ENCODE data around the gene UBE2F. TPM values are rescaled to one million over a fixed set of nuclear protein-coding genes. Genes with fewer than 3 reads are reported as not detected.

Gene UBE2F
- total RNA-seq, 5 donors from 2014 or later (not counting 1 experiment from before 2014, with no cell fraction given): 35.1 to 53.6 (median 37.3) TPM

DNA sequence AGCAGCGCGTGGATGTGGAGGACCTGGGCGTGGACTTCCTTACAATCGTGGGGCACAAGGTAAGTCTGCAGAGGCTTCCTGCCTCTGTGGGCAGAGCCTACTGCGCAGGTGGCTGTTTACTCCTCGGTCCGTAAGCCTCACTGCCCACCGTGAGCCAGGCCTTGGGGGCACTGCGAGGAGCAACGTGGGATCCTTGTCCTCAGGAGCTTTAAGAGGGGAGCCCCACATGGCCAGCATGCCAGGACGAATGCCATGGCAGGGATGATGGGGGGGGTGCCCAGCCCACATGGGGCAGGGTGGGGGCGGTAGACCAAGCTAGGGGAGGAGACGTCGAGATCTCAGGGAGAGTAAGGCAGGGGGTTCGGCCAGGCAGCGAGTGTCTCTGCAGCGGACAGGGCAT, 115.3 kb downstream of the UBE2F start:
- Mint-ChIP-seq H3K36me3 (peaks cover 71% of the 10 kb centered on the region), H3K27ac (no peak overlapping the region), H3K4me1 (peaks cover 3 to 6% (median 3%) of the 10 kb centered on the region in 3 donors), H3K4me3 (no peak overlapping the region), H3K9me3 (no peaks in the 10 kb centered on the region), H3K27me3 (no peaks in the 10 kb centered on the region)
- ATAC-seq (replicated peaks in 1 of 4) (no peak), DNase-seq (no peak)
- H3K4me3 ChIP-seq (ENCODE audit: control insufficient read depth in 1 of 2, extremely low read depth in 1 of 2, low read length in 1 of 2): no peak overlapping the region
- 95% methylated on average over 15 of the region's 17 CpGs for WGBS (ENCODE audit: insufficient coverage)
- peaks cover 3% of the 10 kb centered on the region for H3K9me3 ChIP-seq
- no peaks in the 10 kb centered on the region for H3K27me3 ChIP-seq (replicated peaks in 1 of 2; ENCODE audit: control insufficient read depth in 2 of 2, extremely low read depth in 1 of 2, insufficient read depth in 2 of 2, low read length in 1 of 2)
- no peak overlapping the region for H3K27ac ChIP-seq (ENCODE audit: low read length)
- H3K4me1 ChIP-seq (ENCODE audit: control insufficient read depth in 1 of 2, extremely low read depth in 1 of 2, insufficient read depth in 2 of 2, low read length in 2 of 2): no peaks in the 10 kb centered on the region
- ChIA-PET POLR2A (no interaction called here), CTCF (no interaction called here)
- peaks cover 12 to 48% of the 10 kb centered on the region in 2 donors for H3K36me3 ChIP-seq (ENCODE audit: control insufficient read depth in 2 of 2, extremely low read depth in 1 of 2, insufficient read depth in 1 of 2, low read length in 1 of 2)

DNA sequence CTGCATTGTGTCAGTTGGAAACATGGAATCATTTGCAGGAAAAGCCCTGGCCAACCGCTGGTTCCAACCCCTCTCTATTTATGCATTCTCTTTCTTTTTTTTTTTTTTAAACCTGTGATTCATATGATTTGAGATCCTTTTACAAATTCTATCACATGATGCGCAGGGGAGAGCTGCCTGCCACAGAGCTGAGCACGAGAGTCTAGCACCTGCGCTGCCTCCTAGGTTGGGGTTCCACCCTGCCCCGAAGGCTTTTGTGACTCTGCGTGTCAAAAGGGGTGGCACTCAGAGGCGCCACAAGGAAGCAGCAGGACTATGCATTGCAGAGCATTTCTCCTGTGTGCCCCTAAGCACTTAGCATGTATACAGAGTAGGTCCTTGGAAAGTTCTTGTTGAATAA, 116.0 kb downstream of the UBE2F start:
- ChIA-PET POLR2A (no interaction called here), CTCF (no interaction called here)
- H3K9me3 ChIP-seq: no peaks in the 10 kb centered on the region
- no peak overlapping the region for H3K4me3 ChIP-seq (ENCODE audit: control insufficient read depth in 1 of 2, extremely low read depth in 1 of 2, low read length in 1 of 2)
- H3K4me1 ChIP-seq (ENCODE audit: control insufficient read depth in 1 of 2, extremely low read depth in 1 of 2, insufficient read depth in 2 of 2, low read length in 2 of 2): no peaks in the 10 kb centered on the region
- Mint-ChIP-seq H3K27ac (no peak overlapping the region), H3K4me1 (peaks cover 5 to 8% (median 7%) of the 10 kb centered on the region in 3 donors), H3K4me3 (no peak overlapping the region), H3K27me3 (no peaks in the 10 kb centered on the region), H3K36me3 (peaks cover 66% of the 10 kb centered on the region), H3K9me3 (no peaks in the 10 kb centered on the region)
- H3K27me3 ChIP-seq (replicated peaks in 1 of 2; ENCODE audit: control insufficient read depth in 2 of 2, extremely low read depth in 1 of 2, insufficient read depth in 2 of 2, low read length in 1 of 2): no peaks in the 10 kb centered on the region
- DNase-seq (no peak), ATAC-seq (replicated peaks in 1 of 4) (no peak)
- H3K36me3 ChIP-seq (ENCODE audit: control insufficient read depth in 2 of 2, extremely low read depth in 1 of 2, insufficient read depth in 1 of 2, low read length in 1 of 2): peaks cover 6 to 42% of the 10 kb centered on the region in 2 donors
- 98% methylated on average over 7 of the region's 7 CpGs for WGBS (ENCODE audit: insufficient coverage)
- H3K27ac ChIP-seq (ENCODE audit: low read length): no peak overlapping the region

DNA sequence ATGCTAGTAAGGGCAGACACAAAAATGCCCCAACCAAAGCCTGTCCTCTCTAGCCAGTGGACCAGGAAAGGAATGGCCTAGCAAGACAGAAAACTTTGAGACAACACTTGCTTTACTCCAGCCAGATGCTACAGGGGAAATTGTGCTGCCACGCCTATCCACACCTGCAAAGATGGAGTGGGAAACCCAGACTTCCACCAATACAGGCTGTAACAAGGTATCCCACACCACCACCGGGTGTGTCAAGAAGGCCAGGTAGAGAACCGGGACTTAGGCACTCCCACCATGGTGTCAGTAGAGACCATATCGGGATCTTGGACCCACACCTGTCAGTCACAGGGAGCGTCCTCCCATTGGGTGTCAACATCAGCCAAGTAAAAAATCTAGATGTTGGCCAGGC, 117.1 kb downstream of the UBE2F start:
- H3K27me3 ChIP-seq (replicated peaks in 1 of 2; ENCODE audit: control insufficient read depth in 2 of 2, extremely low read depth in 1 of 2, insufficient read depth in 2 of 2, low read length in 1 of 2): no peaks in the 10 kb centered on the region
- ChIA-PET POLR2A (no interaction called here), CTCF (no interaction called here)
- peaks cover 6 to 40% of the 10 kb centered on the region in 2 donors for H3K36me3 ChIP-seq (ENCODE audit: control insufficient read depth in 2 of 2, extremely low read depth in 1 of 2, insufficient read depth in 1 of 2, low read length in 1 of 2)
- Mint-ChIP-seq H3K27ac (no peak overlapping the region), H3K36me3 (peaks cover 64% of the 10 kb centered on the region), H3K9me3 (no peaks in the 10 kb centered on the region), H3K4me1 (peaks cover 5 to 8% (median 7%) of the 10 kb centered on the region in 3 donors), H3K27me3 (no peaks in the 10 kb centered on the region), H3K4me3 (no peak overlapping the region)
- no peak overlapping the region for H3K4me3 ChIP-seq (ENCODE audit: control insufficient read depth in 1 of 2, extremely low read depth in 1 of 2, low read length in 1 of 2)
- no peak for DNase-seq
- H3K27ac ChIP-seq (ENCODE audit: low read length): no peak overlapping the region
- WGBS (ENCODE audit: insufficient coverage): 100% methylated on average over 1 of the region's 5 CpGs
- ATAC-seq (replicated peaks in 1 of 4): no peak
- H3K4me1 ChIP-seq (ENCODE audit: control insufficient read depth in 1 of 2, extremely low read depth in 1 of 2, insufficient read depth in 2 of 2, low read length in 2 of 2): no peaks in the 10 kb centered on the region
- H3K9me3 ChIP-seq: no peaks in the 10 kb centered on the region

DNA sequence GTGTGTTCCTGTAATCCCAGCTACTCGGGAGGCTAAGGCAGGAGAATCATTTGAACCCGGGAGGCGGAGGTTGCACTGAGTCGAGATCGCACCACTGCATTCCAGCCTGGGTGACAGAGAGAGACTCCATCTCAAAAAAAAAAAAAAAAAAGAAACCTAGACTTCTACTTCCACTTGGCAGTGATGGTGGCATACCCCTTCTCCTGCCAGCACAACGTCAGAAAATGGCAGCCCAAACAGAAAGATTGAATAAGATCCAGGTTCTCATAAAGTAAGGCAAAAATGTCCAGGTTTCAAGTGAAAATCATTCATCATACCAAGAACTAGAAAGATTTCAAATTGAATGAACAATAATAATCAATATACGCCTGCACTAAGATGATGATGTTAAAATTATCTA, 117.9 kb downstream of the UBE2F start:
- 83% methylated on average over 1 of the region's 7 CpGs for WGBS (ENCODE audit: insufficient coverage)
- CTCF ChIA-PET: no interaction called here
- H3K27ac Mint-ChIP-seq: no peak overlapping the region

DNA sequence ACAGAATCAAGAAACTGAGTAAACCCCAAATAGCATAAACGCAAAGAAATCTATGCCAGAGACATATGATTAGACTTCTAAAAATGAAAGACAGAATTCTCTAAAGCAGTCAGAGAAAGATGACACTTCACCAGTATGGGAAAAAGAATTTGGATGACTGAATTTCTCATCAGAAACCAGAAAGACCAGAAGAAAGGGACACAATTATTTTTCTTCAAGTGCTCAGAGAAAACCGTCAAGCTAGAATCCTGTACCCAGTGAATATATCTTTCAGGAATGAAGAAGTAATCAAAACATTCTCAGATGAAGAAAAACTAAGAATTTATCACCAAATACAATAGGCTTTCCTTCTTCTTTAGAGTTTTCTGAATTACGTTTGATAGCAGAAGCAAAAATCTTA, 119.1 kb downstream of the UBE2F start:
- peaks cover 6 to 33% of the 10 kb centered on the region in 2 donors for H3K36me3 ChIP-seq (ENCODE audit: control insufficient read depth in 2 of 2, extremely low read depth in 1 of 2, insufficient read depth in 1 of 2, low read length in 1 of 2)
- no peaks in the 10 kb centered on the region for H3K27me3 ChIP-seq (replicated peaks in 1 of 2; ENCODE audit: control insufficient read depth in 2 of 2, extremely low read depth in 1 of 2, insufficient read depth in 2 of 2, low read length in 1 of 2)
- Mint-ChIP-seq H3K9me3 (no peaks in the 10 kb centered on the region), H3K4me3 (no peak overlapping the region), H3K4me1 (peaks cover 5 to 8% (median 7%) of the 10 kb centered on the region in 3 donors), H3K27ac (no peak overlapping the region), H3K27me3 (no peaks in the 10 kb centered on the region), H3K36me3 (peaks cover 50% of the 10 kb centered on the region)
- POLR2A ChIA-PET: no interaction called here
- DNase-seq (no peak), ATAC-seq (replicated peaks in 1 of 4) (no peak)
- H3K4me3 ChIP-seq (ENCODE audit: control insufficient read depth in 1 of 2, extremely low read depth in 1 of 2, low read length in 1 of 2): no peak overlapping the region
- CTCF ChIA-PET: no interaction called here
- H3K9me3 ChIP-seq: no peaks in the 10 kb centered on the region
- H3K27ac ChIP-seq (ENCODE audit: low read length): no peak overlapping the region
- no CpG with 5 or more reads among the region's 3 CpGs for WGBS (ENCODE audit: insufficient coverage)
- no peaks in the 10 kb centered on the region for H3K4me1 ChIP-seq (ENCODE audit: control insufficient read depth in 1 of 2, extremely low read depth in 1 of 2, insufficient read depth in 2 of 2, low read length in 2 of 2)

More for the DNA sequence above, 117.9 kb downstream of the UBE2F start:
- POLR2A ChIA-PET: no interaction called here
- Histone ChIP-seq H3K27ac (ENCODE audit: low read length) (no peak overlapping the region), H3K27me3 (replicated peaks in 1 of 2; ENCODE audit: control insufficient read depth in 2 of 2, extremely low read depth in 1 of 2, insufficient read depth in 2 of 2, low read length in 1 of 2) (no peaks in the 10 kb centered on the region), H3K4me1 (ENCODE audit: control insufficient read depth in 1 of 2, extremely low read depth in 1 of 2, insufficient read depth in 2 of 2, low read length in 2 of 2) (no peaks in the 10 kb centered on the region), H3K4me3 (ENCODE audit: control insufficient read depth in 1 of 2, extremely low read depth in 1 of 2, low read length in 1 of 2) (no peak overlapping the region), H3K9me3 (no peaks in the 10 kb centered on the region), H3K36me3 (ENCODE audit: control insufficient read depth in 2 of 2, extremely low read depth in 1 of 2, insufficient read depth in 1 of 2, low read length in 1 of 2) (peaks cover 6 to 40% of the 10 kb centered on the region in 2 donors)
- peaks cover 58% of the 10 kb centered on the region for H3K36me3 Mint-ChIP-seq
- H3K9me3 Mint-ChIP-seq: no peaks in the 10 kb centered on the region
- no peak overlapping the region for H3K4me3 Mint-ChIP-seq
- ATAC-seq (replicated peaks in 1 of 4): no peak
- H3K4me1 Mint-ChIP-seq: peaks cover 5 to 8% (median 7%) of the 10 kb centered on the region in 3 donors
- no peak for DNase-seq
- H3K27me3 Mint-ChIP-seq: no peaks in the 10 kb centered on the region

DNA sequence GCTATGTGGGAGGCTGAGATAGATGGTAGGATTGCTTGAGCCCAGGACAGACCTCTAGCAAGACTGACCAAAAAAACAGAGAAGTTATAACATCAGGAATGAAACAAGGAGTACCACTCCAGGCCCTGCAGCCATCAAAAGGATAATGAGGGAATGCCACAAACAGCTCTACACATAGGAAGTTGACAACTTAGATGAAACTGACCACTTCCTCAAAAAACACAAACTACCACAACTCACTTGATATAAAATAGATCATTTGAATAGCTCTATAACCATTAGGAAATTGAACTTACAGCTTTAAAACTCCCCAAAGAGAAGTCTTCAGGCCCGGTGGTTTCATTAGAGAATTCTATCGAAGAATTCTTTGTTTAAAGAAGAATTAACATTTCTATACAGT, 120.4 kb downstream of the UBE2F start:
- H3K27me3 Mint-ChIP-seq: no peaks in the 10 kb centered on the region
- no peak overlapping the region for H3K27ac ChIP-seq (ENCODE audit: low read length)
- no peaks in the 10 kb centered on the region for H3K27me3 ChIP-seq (replicated peaks in 1 of 2; ENCODE audit: control insufficient read depth in 2 of 2, extremely low read depth in 1 of 2, insufficient read depth in 2 of 2, low read length in 1 of 2)
- peaks cover 5 to 8% (median 7%) of the 10 kb centered on the region in 3 donors for H3K4me1 Mint-ChIP-seq
- no peak for ATAC-seq (replicated peaks in 1 of 4)
- H3K9me3 ChIP-seq: no peaks in the 10 kb centered on the region
- H3K9me3 Mint-ChIP-seq: no peaks in the 10 kb centered on the region
- no peak for DNase-seq
- ChIA-PET CTCF (interaction anchor here in 1 of 2 donors (0.7 kb wide), 1 partner anchor 283 kb away, joined by 3 read pairs; no protein-coding TSS in a partner anchor), POLR2A (interaction anchor here in 1 of 2 donors (0.7 kb wide), 1 partner anchor 86 kb away, joined by 4 read pairs; no protein-coding TSS in a partner anchor)
- peaks cover 44% of the 10 kb centered on the region for H3K36me3 Mint-ChIP-seq
- H3K4me1 ChIP-seq (ENCODE audit: control insufficient read depth in 1 of 2, extremely low read depth in 1 of 2, insufficient read depth in 2 of 2, low read length in 2 of 2): no peaks in the 10 kb centered on the region
- no CpG with 5 or more reads among the region's 2 CpGs for WGBS (ENCODE audit: insufficient coverage)
- no peak overlapping the region for H3K27ac Mint-ChIP-seq
- H3K4me3 ChIP-seq (ENCODE audit: control insufficient read depth in 1 of 2, extremely low read depth in 1 of 2, low read length in 1 of 2): no peak overlapping the region
- no peak overlapping the region for H3K4me3 Mint-ChIP-seq
- peaks cover 6 to 22% of the 10 kb centered on the region in 2 donors for H3K36me3 ChIP-seq (ENCODE audit: control insufficient read depth in 2 of 2, extremely low read depth in 1 of 2, insufficient read depth in 1 of 2, low read length in 1 of 2)

DNA sequence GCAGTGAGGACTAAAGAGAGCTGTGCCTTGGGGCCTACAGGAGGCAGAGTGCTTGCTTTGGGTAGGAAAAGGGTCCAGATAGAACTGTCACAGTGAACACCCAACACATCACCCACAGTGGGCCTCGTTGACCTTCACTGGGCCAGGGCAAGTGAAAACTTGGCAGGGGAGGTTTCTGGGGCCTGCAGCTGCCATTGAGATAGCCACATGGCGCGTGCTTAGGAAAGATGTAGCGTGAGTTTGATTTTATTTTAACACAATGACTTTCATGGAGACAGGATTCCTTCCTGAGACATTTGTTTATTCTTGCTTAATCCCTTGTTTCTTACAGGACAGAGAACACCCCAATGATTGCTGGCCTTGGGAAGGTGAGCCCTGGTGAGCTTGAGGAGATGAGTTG, 124.1 kb downstream of the UBE2F start:
- Mint-ChIP-seq H3K4me3 (no peak overlapping the region), H3K9me3 (no peaks in the 10 kb centered on the region), H3K36me3 (peaks cover 22% of the 10 kb centered on the region), H3K27me3 (no peaks in the 10 kb centered on the region), H3K4me1 (peaks cover 5 to 7% (median 6%) of the 10 kb centered on the region in 3 donors), H3K27ac (no peak overlapping the region)
- ChIA-PET CTCF (no interaction called here), POLR2A (no interaction called here)
- no peak overlapping the region for H3K4me3 ChIP-seq (ENCODE audit: control insufficient read depth in 1 of 2, extremely low read depth in 1 of 2, low read length in 1 of 2)
- H3K36me3 ChIP-seq (ENCODE audit: control insufficient read depth in 2 of 2, extremely low read depth in 1 of 2, insufficient read depth in 1 of 2, low read length in 1 of 2): no peaks in the 10 kb centered on the region
- ATAC-seq (replicated peaks in 1 of 4) (no peak), DNase-seq (no peak)
- H3K4me1 ChIP-seq (ENCODE audit: control insufficient read depth in 1 of 2, extremely low read depth in 1 of 2, insufficient read depth in 2 of 2, low read length in 2 of 2): no peaks in the 10 kb centered on the region
- H3K27ac ChIP-seq (ENCODE audit: low read length): no peak overlapping the region
- WGBS (ENCODE audit: insufficient coverage): no CpG with 5 or more reads among the region's 4 CpGs
- H3K27me3 ChIP-seq (replicated peaks in 1 of 2; ENCODE audit: control insufficient read depth in 2 of 2, extremely low read depth in 1 of 2, insufficient read depth in 2 of 2, low read length in 1 of 2): no peaks in the 10 kb centered on the region
- H3K9me3 ChIP-seq: no peaks in the 10 kb centered on the region
